OCI-LY1 (cell line): Measurements from ENCODE around the gene LAMB3.

Experiments
- EZH2 ChIP-seq: fragments of 200-600 bp; sonication (generic), shearing (Covaris generic); IDR thresholded peaks from 2 replicates; pipeline ENCODE4 v1.8.0; 2017; ENCODE audit warnings: borderline replicate concordance, mixed run types, mild to moderate bottlenecking, antibody characterized with exemption, low read length, moderate library complexity, mixed read lengths
- TF ChIP-seq, protein P1 (sequence below): fragments of 200-600 bp; sonication (generic), shearing (Covaris generic); IDR thresholded peaks from 2 replicates; pipeline ENCODE4 v1.5.1; 2017; ENCODE audit warnings: mild to moderate bottlenecking, antibody characterized with exemption, low read length, moderate library complexity, mixed read lengths

DNA sequence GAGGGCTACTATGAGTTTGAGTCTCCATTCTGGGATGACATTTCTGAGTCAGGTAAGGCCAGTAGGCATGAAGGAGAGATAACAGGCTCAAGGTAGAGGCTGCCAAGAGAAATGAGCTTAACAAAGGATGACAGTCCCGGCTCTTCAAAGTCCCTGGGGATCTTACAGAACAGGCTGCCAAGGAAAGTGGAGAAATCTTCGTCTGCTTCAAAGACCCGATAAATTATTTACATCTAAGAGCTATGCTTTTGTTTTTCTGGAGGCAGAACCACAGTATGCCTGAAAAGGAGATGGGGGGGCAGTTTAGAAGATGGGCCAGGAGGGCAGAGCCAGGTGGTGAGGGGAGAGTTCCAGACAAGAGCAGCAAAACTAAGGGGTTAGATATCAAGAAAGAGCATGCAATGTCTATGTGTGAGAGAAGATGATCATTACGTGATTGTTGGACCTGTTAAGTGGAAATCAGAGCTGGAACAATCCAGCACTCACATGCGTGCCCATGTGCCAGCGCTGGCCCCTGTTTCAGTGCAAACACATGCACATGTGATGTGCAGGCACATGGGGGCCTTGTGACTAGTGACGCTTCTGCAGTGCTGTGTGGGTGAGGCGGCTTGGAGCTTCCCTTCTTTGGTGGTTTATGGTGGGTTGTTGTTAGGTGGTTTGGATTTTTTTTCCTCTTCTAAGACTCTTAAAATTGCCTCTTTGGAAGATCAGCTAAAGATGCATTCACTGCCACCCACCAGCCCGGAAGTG lies 43.0 kb downstream of the LAMB3 start:
- TF ChIP-seq, protein P1, sequence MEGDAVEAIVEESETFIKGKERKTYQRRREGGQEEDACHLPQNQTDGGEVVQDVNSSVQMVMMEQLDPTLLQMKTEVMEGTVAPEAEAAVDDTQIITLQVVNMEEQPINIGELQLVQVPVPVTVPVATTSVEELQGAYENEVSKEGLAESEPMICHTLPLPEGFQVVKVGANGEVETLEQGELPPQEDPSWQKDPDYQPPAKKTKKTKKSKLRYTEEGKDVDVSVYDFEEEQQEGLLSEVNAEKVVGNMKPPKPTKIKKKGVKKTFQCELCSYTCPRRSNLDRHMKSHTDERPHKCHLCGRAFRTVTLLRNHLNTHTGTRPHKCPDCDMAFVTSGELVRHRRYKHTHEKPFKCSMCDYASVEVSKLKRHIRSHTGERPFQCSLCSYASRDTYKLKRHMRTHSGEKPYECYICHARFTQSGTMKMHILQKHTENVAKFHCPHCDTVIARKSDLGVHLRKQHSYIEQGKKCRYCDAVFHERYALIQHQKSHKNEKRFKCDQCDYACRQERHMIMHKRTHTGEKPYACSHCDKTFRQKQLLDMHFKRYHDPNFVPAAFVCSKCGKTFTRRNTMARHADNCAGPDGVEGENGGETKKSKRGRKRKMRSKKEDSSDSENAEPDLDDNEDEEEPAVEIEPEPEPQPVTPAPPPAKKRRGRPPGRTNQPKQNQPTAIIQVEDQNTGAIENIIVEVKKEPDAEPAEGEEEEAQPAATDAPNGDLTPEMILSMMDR = no peak
- no peak for TF ChIP-seq EZH2
